ENCODE measurements around the gene NFATC1.
"Not testable (repeated sequence)": the region's sequence is repeated elsewhere in the genome, so short reads cannot be mapped to it uniquely, and the experiment has no call there.

The NFATC1 gene

GRCh38 chr18:79489051-79489898 is 93.5 kb downstream of the NFATC1 start:
- no peak for DNase-seq (ENCODE audit: low read depth in 2 of 2)

- DNase-seq (ENCODE audit: low read depth in 2 of 2): no peak
These were observed 94.3 kb downstream of the NFATC1 start for GRCh38 chr18:79489899-79490625.

- no peak for DNase-seq (ENCODE audit: low read depth in 2 of 2)
These were observed 94.9 kb downstream of the NFATC1 start for GRCh38 chr18:79490626-79491041.

DNA sequence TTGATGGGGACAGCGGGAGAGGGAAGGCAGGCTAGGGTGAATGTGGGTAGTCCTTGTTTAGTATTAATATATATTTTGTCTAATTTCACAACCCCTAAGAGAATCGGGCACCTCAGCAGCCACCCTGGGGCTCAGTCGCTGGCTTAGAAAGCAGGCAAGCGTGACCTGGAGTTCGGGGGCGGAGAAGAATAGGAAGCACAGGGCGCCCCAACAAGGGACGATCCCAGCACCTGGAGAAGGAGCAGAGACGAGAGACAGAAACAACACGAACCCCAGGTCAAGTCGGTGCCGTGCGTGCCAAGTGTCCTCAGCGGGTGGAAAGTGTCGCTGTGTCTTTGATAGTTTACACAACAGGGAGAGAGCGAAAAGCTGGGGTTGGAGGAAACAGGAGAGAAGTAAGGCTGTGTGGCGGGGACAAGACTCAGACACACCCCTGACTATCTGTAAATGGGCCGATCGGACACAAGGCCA is 95.4 kb downstream of the NFATC1 start:
- DNase-seq (ENCODE audit: low read depth in 2 of 2): no peak

- no peak for DNase-seq (ENCODE audit: low read depth in 2 of 2)
These were observed 97.6 kb downstream of the NFATC1 start for GRCh38 chr18:79493211-79493800.

DNA sequence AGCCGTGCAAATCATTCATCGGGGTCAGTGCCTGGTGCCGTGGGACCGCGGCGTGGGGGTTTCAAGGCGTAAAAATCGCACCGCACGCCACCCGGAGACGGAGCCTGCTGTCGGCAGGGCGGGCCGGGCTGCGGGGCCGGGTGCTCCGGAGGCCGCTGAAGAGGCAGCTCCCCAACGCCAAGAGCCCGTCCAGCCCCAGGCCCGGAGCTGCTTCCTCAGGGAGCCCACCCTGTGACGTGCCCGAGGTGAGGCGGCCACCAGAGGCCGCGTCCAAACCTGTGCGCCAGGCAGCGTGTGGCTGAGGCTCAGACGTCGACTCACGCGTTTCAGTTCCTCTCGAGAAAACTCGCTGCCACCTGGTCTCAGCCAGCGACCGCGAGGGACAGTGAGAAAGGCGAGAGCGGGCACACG is 98.1 kb downstream of the NFATC1 start:
- DNase-seq (ENCODE audit: low read depth in 2 of 2): no peak

- DNase-seq (ENCODE audit: low read depth in 2 of 2): no peak
These were observed 99.2 kb downstream of the NFATC1 start for GRCh38 chr18:79494936-79495335.

GRCh38 chr18:79495591-79496071 is 99.9 kb downstream of the NFATC1 start:
- DNase-seq (ENCODE audit: low read depth in 2 of 2): no peak

DNA sequence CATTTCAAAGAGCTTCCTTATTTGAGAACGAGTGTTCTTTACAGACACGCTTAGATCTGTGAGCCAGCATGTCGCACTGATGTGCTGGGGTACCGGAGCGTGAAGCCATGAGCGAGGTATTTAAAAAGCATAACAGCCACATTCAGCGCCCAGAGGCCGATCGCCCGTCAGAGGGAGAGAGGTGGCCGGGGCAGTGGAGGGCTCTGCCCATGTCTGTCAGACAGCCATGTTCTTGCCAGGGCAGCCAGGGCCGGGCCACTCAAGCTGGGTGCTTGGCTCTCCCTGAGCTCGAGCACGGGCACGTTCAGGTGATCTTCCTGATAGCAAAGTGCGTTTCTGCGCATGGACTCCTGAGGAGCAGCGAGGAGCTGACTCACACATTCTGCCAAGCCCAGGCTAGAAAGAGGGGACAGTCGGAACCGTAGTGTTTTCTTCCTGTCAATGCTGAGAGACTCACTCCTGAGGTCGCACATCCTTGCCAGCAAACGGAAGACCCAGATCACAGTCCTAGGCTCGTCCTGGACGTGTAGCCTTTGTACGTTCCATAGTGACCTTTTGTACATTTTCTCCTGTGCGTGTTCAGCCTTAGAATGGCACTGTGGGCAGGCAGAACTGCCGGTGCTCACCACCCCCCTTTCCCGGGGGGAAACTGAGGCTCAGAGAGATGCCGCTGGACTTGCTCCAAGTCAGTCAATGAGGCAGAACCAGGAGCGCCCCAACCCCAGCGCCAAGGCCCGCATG is 100.7 kb downstream of the NFATC1 start:
- no peak for DNase-seq (ENCODE audit: low read depth in 2 of 2)

GRCh38 chr18:79496978-79497637 is 101.4 kb downstream of the NFATC1 start:
- DNase-seq (ENCODE audit: low read depth in 2 of 2): no peak

GRCh38 chr18:79497638-79498081 is 101.9 kb downstream of the NFATC1 start:
- no peak for DNase-seq (ENCODE audit: low read depth in 2 of 2)

DNA sequence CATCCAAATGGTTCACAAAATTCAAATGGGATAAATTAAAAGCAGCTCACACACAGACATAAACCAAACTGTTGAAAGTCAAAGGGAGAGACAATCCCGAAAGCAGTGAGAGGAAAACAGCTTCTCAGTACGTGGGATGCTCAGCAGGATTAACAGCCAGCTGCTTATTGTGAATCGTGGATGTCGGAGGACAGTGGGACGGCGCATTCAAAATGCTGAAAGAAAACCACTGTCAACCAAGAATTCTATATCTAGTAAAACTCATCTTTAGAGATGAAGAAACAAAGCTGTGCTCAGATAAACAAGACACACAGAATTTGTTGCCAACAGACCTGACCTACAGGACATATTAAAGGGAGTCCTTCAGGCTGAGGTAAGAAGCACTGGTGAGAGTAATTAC is 102.9 kb downstream of the NFATC1 start:
- DNase-seq (ENCODE audit: low read depth in 2 of 2): no peak

DNA sequence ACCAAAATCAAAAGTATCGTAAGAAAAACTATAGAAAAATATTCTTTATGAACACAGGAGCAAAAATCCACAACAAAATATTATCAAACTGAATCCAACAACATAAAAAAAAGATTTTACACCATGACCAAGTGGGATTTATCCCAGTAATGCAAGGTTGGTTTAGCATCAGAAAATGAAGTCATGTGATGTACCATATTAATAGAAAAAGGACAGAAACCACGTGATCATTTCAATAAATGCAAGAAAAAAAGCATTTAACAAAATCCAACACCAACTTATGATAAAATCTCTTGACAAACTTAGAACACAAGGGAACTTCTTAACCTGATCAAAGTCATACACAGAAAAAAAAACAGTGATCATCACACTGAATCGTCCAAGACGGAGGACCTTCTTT is 105.3 kb downstream of the NFATC1 start:
- DNase-seq (ENCODE audit: low read depth in 2 of 2): no peak

DNA sequence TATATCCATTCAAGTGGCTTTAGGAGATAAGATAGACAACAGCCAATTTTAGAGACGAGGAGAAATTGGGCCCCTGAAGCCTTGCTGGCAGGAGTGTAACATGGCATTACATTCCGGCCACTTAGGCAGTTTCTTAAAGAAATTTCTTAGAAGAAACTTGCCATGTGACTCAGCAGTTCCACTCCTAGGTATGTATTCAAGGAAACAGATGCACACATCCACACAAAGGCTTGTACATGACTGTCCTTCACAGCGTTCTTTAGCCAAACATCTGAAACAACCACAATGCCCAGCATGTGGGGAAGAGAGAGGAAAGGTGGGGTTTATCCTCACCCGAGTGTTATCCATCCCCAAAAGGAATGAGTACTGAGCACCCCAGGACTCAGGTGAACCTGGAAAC is 107.1 kb downstream of the NFATC1 start:
- DNase-seq (ENCODE audit: low read depth in 2 of 2): no peak

GRCh38 chr18:79503406-79503805 is 107.7 kb downstream of the NFATC1 start:
- no peak for DNase-seq (ENCODE audit: low read depth in 2 of 2)

GRCh38 chr18:79504034-79504433 is 108.3 kb downstream of the NFATC1 start:
- DNase-seq (ENCODE audit: low read depth in 2 of 2): no peak

DNA sequence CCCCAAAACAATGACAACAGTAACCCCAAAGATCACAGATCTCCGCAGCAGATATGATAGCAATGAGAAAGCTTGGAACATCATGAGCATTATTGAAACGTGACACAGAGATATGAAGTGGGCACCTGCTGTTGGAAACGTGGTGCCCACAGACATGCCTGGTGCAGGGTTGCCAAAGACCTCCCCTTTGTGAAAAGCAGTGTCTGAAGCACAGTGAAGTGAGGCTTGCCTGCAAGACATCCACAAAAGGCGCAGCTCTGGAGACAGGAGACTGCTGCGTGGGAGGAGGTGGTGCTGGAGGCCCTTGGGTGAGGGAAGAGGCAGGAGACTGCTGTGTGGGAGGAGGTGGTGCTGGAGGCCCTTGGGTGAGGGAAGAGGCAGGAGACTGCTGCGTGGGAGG is 108.8 kb downstream of the NFATC1 start:
- not testable (repeated sequence) for DNase-seq (ENCODE audit: low read depth in 2 of 2)

DNA sequence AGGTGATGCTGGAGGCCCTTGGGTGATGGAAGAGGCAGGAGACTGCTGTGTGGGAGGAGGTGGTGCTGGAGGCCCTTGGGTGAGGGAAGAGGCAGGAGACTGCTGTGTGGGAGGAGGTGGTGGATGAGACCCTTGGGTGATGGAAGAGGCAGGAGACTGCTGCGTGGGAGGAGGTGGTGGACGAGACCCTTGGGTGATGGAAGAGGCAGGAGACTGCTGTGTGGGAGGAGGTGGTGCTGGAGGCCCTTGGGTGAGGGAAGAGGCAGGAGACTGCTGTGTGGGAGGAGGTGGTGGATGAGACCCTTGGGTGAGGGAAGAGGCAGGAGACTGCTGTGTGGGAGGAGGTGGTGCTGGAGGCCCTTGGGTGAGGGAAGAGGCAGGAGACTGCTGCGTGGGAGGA is 109.7 kb downstream of the NFATC1 start:
- DNase-seq (ENCODE audit: low read depth in 2 of 2): not testable (repeated sequence)

DNA sequence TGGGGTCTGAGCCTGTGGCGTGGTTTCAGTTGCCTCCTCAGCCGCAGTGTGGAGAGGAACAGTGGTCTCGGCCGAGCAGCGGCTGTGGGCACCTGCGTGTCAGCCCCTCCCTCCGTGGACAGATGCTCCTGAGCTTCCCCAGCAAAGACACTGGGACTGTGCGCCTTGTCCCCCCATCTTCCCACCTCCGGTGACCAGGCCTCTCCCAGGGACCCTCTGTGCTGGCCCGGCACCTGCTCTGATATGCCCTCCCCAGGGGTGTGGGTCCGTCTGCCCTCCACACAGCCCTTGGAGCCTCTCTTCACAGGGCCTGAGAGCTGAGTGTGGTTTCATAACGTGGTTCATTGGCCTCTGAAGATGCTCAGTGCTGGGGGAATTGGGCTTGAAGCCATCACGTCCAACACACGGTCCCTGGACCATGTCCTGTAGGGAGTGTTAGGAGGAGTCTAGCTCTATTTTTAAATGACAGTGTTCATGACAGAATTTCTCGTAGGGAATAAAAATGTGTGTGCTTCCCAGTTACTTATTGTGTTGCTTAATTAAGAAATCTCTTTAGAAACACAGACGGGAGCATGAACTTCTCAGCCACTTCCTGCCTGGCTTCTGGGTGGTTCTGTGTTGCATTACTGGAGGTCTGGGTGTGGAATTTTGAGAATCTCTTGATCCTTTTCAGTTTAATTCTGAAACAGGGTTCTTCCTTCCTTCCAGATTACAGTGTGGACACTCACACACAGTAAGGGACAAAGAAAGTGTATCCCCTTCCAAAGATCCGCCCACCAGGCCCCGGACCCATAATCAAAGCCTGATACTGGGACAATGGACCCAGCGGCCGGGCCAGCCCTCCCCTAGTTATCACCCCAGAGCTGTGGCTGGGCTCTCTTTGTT is 110.7 kb downstream of the NFATC1 start:
- DNase-seq (ENCODE audit: low read depth in 2 of 2): no peak

GRCh38 chr18:79507076-79507545 is 111.4 kb downstream of the NFATC1 start:
- DNase-seq (ENCODE audit: low read depth in 2 of 2): no peak

Data from stimulated activated CD8-positive, alpha-beta memory T cell treated with anti-CD3 and anti-CD28 coated beads, Interleukin-15, amount 100 ng/mL, for 4 hours (primary cell).